IgD-negative memory B cell (primary cell): ENCODE measurements around the gene PLA2G4E. TPM values are rescaled to one million over a fixed set of nuclear protein-coding genes. Genes with fewer than 3 reads are reported as not detected.

Experiments
- H3K27ac Mint-ChIP-seq, 3 donors: one replicate each; pipeline ENCODE4 v1.8.0; 2020 to 2022; ENCODE audit warnings: mild to moderate bottlenecking in 3 of 3, mixed read lengths in 3 of 3, moderate library complexity in 1 of 3
- H3K27me3 Mint-ChIP-seq: one replicate; pipeline ENCODE4 v1.8.0; 2021; ENCODE audit warnings: mixed read lengths
- H3K36me3 Mint-ChIP-seq: one replicate; pipeline ENCODE4 v1.8.0; 2020; ENCODE audit warnings: mild to moderate bottlenecking, mixed read lengths
- H3K4me1 Mint-ChIP-seq, 3 donors: one replicate each; pipeline ENCODE4 v1.8.0; 2020 to 2022; ENCODE audit warnings: mixed read lengths in 3 of 3, mild to moderate bottlenecking in 1 of 3
- H3K4me3 Mint-ChIP-seq, 4 donors: one replicate each; pipeline ENCODE4 v1.8.0; 2020 to 2022; ENCODE audit warnings: mild to moderate bottlenecking in 4 of 4, mixed read lengths in 4 of 4, moderate library complexity in 3 of 4
- H3K9me3 Mint-ChIP-seq, 3 donors: one replicate each; pipeline ENCODE4 v1.8.0; 2020 to 2021; ENCODE audit warnings: mixed read lengths in 3 of 3, mild to moderate bottlenecking in 1 of 3
- polyA plus RNA-seq: library from polyadenylated mRNA; unstranded; fragments of 300-500 nt; fragmentation: Illumina TruSeq; gene quantifications from one replicate; pipeline ENCODE4 v1.2.3, GENCODE V29; 2021

Gene PLA2G4E
- polyA plus RNA-seq, 1 donor from 2014 or later = not detected

GRCh38 chr15:42059661-42060476 is 39.0 kb upstream of the PLA2G4E start:
- Mint-ChIP-seq H3K4me1 (peaks cover 0 to 6% (median 2%) of the 10 kb centered on the region in 3 donors), H3K9me3 (peaks cover 0 to 3% (median 0%) of the 10 kb centered on the region in 3 donors), H3K27ac (no peak overlapping the region), H3K27me3 (peaks cover 19% of the 10 kb centered on the region), H3K4me3 (no peak overlapping the region), H3K36me3 (no peaks in the 10 kb centered on the region)

GRCh38 chr15:42058791-42059190 is 37.9 kb upstream of the PLA2G4E start:
- no peak overlapping the region for H3K4me3 Mint-ChIP-seq
- H3K4me1 Mint-ChIP-seq = peaks cover 0 to 6% (median 2%) of the 10 kb centered on the region in 3 donors
- no peaks in the 10 kb centered on the region for H3K36me3 Mint-ChIP-seq
- peaks cover 0 to 3% (median 0%) of the 10 kb centered on the region in 3 donors for H3K9me3 Mint-ChIP-seq
- peaks cover 19% of the 10 kb centered on the region for H3K27me3 Mint-ChIP-seq
- no peak overlapping the region for H3K27ac Mint-ChIP-seq

GRCh38 chr15:42057799-42058646 is 37.2 kb upstream of the PLA2G4E start:
- Mint-ChIP-seq H3K4me3 (peak overlapping the region in 1 of 4 donors; percentile 30), H3K36me3 (no peaks in the 10 kb centered on the region), H3K27ac (no peak overlapping the region), H3K27me3 (peaks cover 24% of the 10 kb centered on the region), H3K4me1 (peaks cover 0 to 6% (median 2%) of the 10 kb centered on the region in 3 donors), H3K9me3 (peaks cover 0 to 3% (median 0%) of the 10 kb centered on the region in 3 donors)

DNA sequence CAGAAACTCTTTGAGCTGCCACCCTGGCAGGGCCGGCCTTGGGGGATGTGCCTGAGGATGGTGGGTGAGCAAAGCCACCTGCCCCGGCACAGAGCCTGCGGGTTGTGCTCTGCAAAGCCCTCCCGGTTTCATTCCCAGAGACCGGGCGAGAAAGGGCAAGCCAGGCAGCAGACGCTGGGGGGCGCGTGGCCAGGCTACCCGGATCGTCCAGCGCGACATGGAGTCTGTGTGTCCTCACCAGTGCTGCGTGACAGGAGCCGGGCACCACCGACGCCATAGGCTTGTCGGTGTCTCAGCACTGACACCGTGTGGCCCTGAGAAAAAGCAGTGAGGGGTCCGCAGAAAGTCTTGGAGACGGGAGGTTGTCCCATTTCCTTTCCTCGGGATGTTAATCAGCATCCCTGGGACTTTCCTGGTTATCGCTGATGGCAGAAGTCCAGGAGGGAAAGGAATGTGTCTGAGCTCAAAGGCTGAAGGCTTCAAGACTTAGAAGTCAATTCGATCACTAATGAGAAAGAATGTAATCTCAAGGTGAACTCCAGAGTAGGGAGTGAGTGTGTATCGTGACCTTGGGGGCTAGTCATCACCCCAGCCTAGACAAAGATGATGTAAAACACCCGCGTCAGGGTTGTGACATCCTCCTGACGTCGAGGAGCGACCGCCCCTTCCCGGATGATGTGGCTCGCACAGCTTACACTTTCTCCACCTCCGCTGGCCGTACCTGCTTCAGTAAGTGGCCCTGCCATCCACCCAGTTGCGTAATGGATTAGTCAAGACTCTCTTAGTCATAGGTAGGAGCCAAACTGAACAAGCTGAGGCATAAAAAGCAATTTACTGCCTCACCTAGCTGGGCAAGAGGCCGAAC is 36.3 kb upstream of the PLA2G4E start:
- Mint-ChIP-seq H3K27me3 (peaks cover 24% of the 10 kb centered on the region), H3K4me3 (peak overlapping the region in 3 of 4 donors; percentile 30 to 76 (median 68)), H3K27ac (no peak overlapping the region), H3K4me1 (peaks cover 0 to 6% (median 2%) of the 10 kb centered on the region in 3 donors), H3K36me3 (no peaks in the 10 kb centered on the region), H3K9me3 (peaks cover 0 to 3% (median 0%) of the 10 kb centered on the region in 3 donors)

- H3K27ac Mint-ChIP-seq = no peak overlapping the region
- H3K27me3 Mint-ChIP-seq = peaks cover 25% of the 10 kb centered on the region
- H3K9me3 Mint-ChIP-seq = peaks cover 0 to 3% (median 0%) of the 10 kb centered on the region in 3 donors
- H3K4me3 Mint-ChIP-seq = no peak overlapping the region
- H3K36me3 Mint-ChIP-seq = no peaks in the 10 kb centered on the region
- peaks cover 0 to 6% (median 2%) of the 10 kb centered on the region in 3 donors for H3K4me1 Mint-ChIP-seq
These were observed 33.1 kb upstream of the PLA2G4E start for GRCh38 chr15:42053914-42054313.

DNA sequence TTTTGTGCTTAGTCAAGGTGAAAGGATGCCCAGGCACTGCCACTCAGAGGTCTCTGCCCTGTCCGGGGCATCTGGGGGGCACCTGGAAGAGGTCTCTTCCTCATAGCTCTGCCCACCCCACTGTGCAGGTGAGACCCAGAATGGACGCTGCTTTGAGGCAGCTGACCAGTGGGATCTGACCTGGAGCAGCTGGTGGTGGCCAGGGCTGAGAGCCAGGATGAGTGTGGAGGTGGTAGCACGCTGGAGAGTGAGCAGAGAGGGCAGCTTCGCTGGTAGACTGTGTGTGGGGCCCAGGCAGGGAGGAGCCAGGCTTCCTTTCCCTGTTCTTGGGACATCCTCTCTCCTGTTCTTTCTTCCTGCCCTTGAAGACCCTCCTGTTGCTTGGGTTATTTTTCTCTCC is 32.2 kb upstream of the PLA2G4E start:
- Mint-ChIP-seq H3K4me3 (no peak overlapping the region), H3K4me1 (peaks cover 0 to 6% (median 2%) of the 10 kb centered on the region in 3 donors), H3K27me3 (peaks cover 23% of the 10 kb centered on the region), H3K27ac (no peak overlapping the region), H3K9me3 (peaks cover 0 to under 1% (median 0%) of the 10 kb centered on the region in 3 donors), H3K36me3 (no peaks in the 10 kb centered on the region)

GRCh38 chr15:42050484-42051255 is 29.8 kb upstream of the PLA2G4E start:
- no peak overlapping the region for H3K4me3 Mint-ChIP-seq
- H3K27me3 Mint-ChIP-seq = peaks cover 10% of the 10 kb centered on the region
- H3K9me3 Mint-ChIP-seq = no peaks in the 10 kb centered on the region

GRCh38 chr15:42048821-42049200 is 28.0 kb upstream of the PLA2G4E start:
- peaks cover 2% of the 10 kb centered on the region for H3K36me3 Mint-ChIP-seq
- no peaks in the 10 kb centered on the region for H3K9me3 Mint-ChIP-seq
- H3K4me1 Mint-ChIP-seq = peaks cover 0 to 5% (median 0%) of the 10 kb centered on the region in 3 donors
- no peak overlapping the region for H3K27ac Mint-ChIP-seq
- H3K27me3 Mint-ChIP-seq = peaks cover 10% of the 10 kb centered on the region
- H3K4me3 Mint-ChIP-seq = no peak overlapping the region

More at GRCh38 chr15:42050484-42051255, 29.8 kb upstream of the PLA2G4E start:
- Mint-ChIP-seq H3K36me3 (no peaks in the 10 kb centered on the region), H3K27ac (no peak overlapping the region), H3K4me1 (peaks cover 0 to 5% (median 0%) of the 10 kb centered on the region in 3 donors)

GRCh38 chr15:42048080-42048820 is 27.4 kb upstream of the PLA2G4E start:
- H3K27ac Mint-ChIP-seq = no peak overlapping the region
- H3K4me3 Mint-ChIP-seq = no peak overlapping the region
- H3K4me1 Mint-ChIP-seq = peaks cover 0 to 5% (median 0%) of the 10 kb centered on the region in 3 donors
- peaks cover 6% of the 10 kb centered on the region for H3K27me3 Mint-ChIP-seq
- no peaks in the 10 kb centered on the region for H3K9me3 Mint-ChIP-seq
- peaks cover 2% of the 10 kb centered on the region for H3K36me3 Mint-ChIP-seq

GRCh38 chr15:42046597-42046996 is 25.8 kb upstream of the PLA2G4E start:
- Mint-ChIP-seq H3K9me3 (no peaks in the 10 kb centered on the region), H3K4me3 (no peak overlapping the region), H3K4me1 (peaks cover 0 to 5% (median 0%) of the 10 kb centered on the region in 3 donors), H3K27ac (peak overlapping the region in 1 of 3 donors; percentile 4), H3K36me3 (peaks cover 3% of the 10 kb centered on the region), H3K27me3 (peaks cover 5% of the 10 kb centered on the region)

DNA sequence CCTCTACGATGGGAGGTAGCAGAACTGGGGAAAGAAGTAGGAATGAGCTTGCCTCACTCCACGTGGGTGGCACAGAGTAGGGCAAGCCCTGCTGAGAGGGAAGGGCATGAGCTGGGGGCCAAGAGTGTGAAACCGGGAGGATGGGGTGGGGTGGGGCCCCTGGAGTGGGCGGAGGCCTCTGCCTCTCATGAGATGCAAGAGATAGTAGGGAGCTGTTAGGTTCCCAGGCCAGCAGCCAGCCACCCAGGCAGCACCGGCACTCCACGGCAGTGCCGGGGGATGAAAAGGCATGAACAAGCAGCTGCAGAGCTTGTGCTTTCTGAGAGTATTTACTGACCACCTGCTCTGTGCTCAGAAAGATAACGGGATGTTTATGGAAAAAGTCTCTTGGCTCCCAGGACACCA is 24.4 kb upstream of the PLA2G4E start:
- peaks cover 0 to 5% (median 0%) of the 10 kb centered on the region in 3 donors for H3K4me1 Mint-ChIP-seq
- no peaks in the 10 kb centered on the region for H3K9me3 Mint-ChIP-seq
- H3K36me3 Mint-ChIP-seq = peaks cover 3% of the 10 kb centered on the region
- H3K4me3 Mint-ChIP-seq = no peak overlapping the region
- no peak overlapping the region for H3K27ac Mint-ChIP-seq
- peaks cover 5% of the 10 kb centered on the region for H3K27me3 Mint-ChIP-seq

GRCh38 chr15:42042602-42043400 is 22.0 kb upstream of the PLA2G4E start:
- peaks cover 0 to 5% (median 0%) of the 10 kb centered on the region in 3 donors for H3K4me1 Mint-ChIP-seq
- peaks cover 2% of the 10 kb centered on the region for H3K27me3 Mint-ChIP-seq
- H3K36me3 Mint-ChIP-seq = peaks cover 3% of the 10 kb centered on the region
- no peak overlapping the region for H3K4me3 Mint-ChIP-seq
- no peak overlapping the region for H3K27ac Mint-ChIP-seq
- no peaks in the 10 kb centered on the region for H3K9me3 Mint-ChIP-seq
